Testis (tissue), 3 donors: Measurements from ENCODE around the gene HIGD2A. TPM values are rescaled to one million over a fixed set of nuclear protein-coding genes. Genes with fewer than 3 reads are reported as not detected.

ENCODE experiments used
- DNase-seq: peaks from one replicate; pipeline ENCODE4 v3.0.0-alpha.2; 2019
- H3K27ac ChIP-seq, 2 donors: fragments of 200-600 bp; sonication (generic); one replicate each; pipeline ENCODE4 v1.5.1; 2019
- H3K27me3 ChIP-seq: fragments of 200-600 bp; sonication (generic); one replicate; pipeline ENCODE4 v1.5.1; 2019
- H3K36me3 ChIP-seq: fragments of 200-600 bp; sonication (generic); one replicate; pipeline ENCODE4 v1.5.1; 2017; ENCODE audit warnings: low read depth; ENCODE audit errors: missing control alignments
- H3K4me1 ChIP-seq: fragments of 200-600 bp; sonication (generic); one replicate; pipeline ENCODE4 v1.5.1; 2019
- H3K4me3 ChIP-seq, 2 donors: fragments of 200-600 bp; sonication (generic); one replicate each; pipeline ENCODE4 v1.5.1; 2017 to 2019
- H3K9me3 ChIP-seq: fragments of 200-600 bp; sonication (generic); one replicate; pipeline ENCODE4 v1.5.1; 2017
- POLR2A ChIP-seq: fragments of 450-650 bp; IDR thresholded peaks from one replicate; pipeline ENCODE4 v1.6.1; 2017; ENCODE audit warnings: antibody characterized with exemption, mild to moderate bottlenecking, moderate library complexity
- WGBS, 2 donors: methylation state at CpG; one replicate each; pipeline ENCODE4 v1.1.5; 2018; 5-methylcytosine and 5-hydroxymethylcytosine counted together
- intact Hi-C: fragments of 100-400 bp; cut with DNase I; formaldehyde crosslinking; loops from one replicate; pipeline ENCODE4 v1.15.1; 2023; ENCODE audit warnings: low total_unique reads
- polyA plus RNA-seq: library from polyadenylated mRNA; stranded (reverse); fragments of 350-450 nt; fragmentation: Illumina TruSeq; extraction: RNeasy Lipid Tissue Mini Kit (QIAGEN cat#74804); gene quantifications from one replicate; pipeline ENCODE4 v1.2.3, GENCODE V29; 2014; ENCODE audit warnings: low read depth, low replicate concordance; ENCODE audit not compliant: insufficient read depth
- total RNA-seq, 2 donors: library from RNA; depleted of rRNA; stranded (reverse); fragments of >200 nt; gene quantifications; one replicate each; pipeline ENCODE4 v1.2.3, GENCODE V29; 2016
- TF ChIP-seq, protein P1 (sequence below), 3 experiments: fragments of 450-650 bp in 2 of 3; fragments of 200-600 bp in 1 of 3; sonication (generic) in 1 of 3; IDR thresholded peaks; one replicate each; pipeline ENCODE4 v1.5.1; 2016 to 2019; ENCODE audit warnings: antibody characterized with exemption in 3 of 3, mild to moderate bottlenecking in 2 of 3, moderate library complexity in 1 of 3

HIGD2A gene
- total and polyA plus RNA-seq, 3 donors from 2014 or later, result 128 to 184 (median 129) TPM

DNA sequence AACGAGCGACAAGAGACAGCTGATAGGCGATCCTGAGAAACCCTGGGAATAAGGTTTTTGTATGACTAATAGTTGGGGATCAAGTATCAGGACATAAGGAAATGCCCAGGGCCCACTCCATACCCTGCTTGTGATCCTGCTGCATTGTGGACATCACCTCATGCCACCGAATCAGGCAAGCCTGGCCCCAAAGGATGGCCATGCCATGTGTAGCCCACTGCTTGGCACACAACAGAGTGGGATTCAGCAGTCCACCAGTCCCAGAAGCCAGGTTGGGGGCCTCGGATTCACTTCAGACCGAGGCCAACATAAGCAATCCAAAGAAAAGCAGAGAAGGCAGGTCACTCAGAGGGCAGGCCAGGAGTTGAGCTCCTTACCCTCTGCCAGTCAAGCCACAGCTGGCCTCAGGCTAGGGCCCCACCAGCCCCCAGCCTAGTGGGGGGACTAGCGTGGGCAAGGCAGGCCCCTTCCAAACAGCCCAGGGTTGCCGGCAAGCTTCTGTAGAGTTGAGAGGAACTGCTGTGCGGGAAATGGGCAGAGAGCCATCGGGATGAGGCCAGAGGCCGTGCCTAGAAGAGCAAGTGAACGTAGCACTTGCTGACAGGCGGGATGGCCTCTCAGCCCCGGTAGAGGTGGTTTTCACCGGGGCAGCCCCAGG is 5.2 kb upstream of the HIGD2A start:
- no peaks in the 10 kb centered on the region for H3K27me3 ChIP-seq
- peaks cover 10% of the 10 kb centered on the region for H3K4me1 ChIP-seq
- DNase-seq, result no peak
- H3K36me3 ChIP-seq, result no peaks in the 10 kb centered on the region
- 90 to 91% methylated on average over 12 to 15 of the region's 15 CpGs for WGBS, 2 donors
- H3K9me3 ChIP-seq, result no peaks in the 10 kb centered on the region
- intact Hi-C loops, result no loop called here
- no peak overlapping the region for H3K4me3 ChIP-seq
- H3K27ac ChIP-seq, result no peak overlapping the region
- TF ChIP-seq, protein P1, sequence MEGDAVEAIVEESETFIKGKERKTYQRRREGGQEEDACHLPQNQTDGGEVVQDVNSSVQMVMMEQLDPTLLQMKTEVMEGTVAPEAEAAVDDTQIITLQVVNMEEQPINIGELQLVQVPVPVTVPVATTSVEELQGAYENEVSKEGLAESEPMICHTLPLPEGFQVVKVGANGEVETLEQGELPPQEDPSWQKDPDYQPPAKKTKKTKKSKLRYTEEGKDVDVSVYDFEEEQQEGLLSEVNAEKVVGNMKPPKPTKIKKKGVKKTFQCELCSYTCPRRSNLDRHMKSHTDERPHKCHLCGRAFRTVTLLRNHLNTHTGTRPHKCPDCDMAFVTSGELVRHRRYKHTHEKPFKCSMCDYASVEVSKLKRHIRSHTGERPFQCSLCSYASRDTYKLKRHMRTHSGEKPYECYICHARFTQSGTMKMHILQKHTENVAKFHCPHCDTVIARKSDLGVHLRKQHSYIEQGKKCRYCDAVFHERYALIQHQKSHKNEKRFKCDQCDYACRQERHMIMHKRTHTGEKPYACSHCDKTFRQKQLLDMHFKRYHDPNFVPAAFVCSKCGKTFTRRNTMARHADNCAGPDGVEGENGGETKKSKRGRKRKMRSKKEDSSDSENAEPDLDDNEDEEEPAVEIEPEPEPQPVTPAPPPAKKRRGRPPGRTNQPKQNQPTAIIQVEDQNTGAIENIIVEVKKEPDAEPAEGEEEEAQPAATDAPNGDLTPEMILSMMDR (IDR thresholded peaks at IDR 0.05), result no peak
- TF ChIP-seq POLR2A, result no peak

DNA sequence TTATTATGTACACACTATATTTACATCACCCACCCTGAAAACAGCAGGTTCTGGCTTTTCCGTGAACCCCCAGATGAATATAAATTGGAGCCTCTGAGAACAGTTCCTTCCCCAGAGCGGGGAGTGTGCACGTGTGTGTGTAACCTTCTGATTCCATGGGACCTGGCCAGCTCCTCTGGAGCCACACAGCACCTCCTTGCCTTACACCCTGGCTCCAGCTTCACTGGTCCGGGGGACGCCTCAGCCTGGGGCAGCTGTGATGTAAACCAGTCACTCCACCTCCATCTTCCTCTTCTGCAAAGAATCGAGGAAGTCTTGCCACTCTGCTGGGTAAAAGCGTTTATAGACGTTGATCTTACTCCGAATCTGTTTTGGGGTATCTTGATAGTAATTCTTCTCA is 4.6 kb upstream of the HIGD2A start:
- TF ChIP-seq POLR2A, result no peak
- TF ChIP-seq, protein P1 (IDR thresholded peaks at IDR 0.05), result no peak
- Histone ChIP-seq H3K4me3 (no peak overlapping the region), H3K9me3 (no peaks in the 10 kb centered on the region), H3K27me3 (no peaks in the 10 kb centered on the region), H3K36me3 (no peaks in the 10 kb centered on the region), H3K4me1 (peaks cover 10% of the 10 kb centered on the region), H3K27ac (no peak overlapping the region)
- no peak for DNase-seq
- intact Hi-C loops, result no loop called here
- WGBS, 2 donors, result 79 to 84% methylated on average over 9 of the region's 9 CpGs

DNA sequence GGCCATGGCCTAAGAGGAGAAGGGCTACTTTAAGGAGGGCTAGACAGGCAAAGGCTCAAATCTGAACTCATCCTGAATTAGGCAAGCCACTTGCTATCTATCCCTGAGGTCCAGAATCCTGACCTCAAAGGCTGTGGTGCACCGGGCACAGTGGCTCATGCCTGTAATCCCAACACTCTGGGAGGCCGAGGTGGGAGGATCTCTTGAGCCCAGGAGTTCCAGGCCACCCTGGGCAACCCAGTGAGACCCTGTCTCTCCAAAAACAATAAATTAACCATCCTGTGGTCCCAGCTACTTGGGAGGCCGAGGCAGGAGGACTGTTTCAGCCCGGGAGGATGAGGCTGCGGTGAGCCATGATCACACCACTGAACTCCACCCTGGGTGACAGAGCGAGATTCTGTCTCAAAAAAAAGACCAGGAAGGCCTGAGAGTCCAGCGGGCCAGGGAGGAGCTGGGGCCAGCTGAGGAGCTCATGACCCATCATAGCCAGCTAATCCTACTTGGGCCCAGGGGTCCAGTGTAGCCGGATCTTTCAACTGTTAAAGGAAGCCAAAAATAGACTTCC is 4.1 kb upstream of the HIGD2A start:
- no peaks in the 10 kb centered on the region for H3K36me3 ChIP-seq
- no peak for DNase-seq
- no peak overlapping the region for H3K4me3 ChIP-seq
- no peak for TF ChIP-seq POLR2A
- TF ChIP-seq, protein P1 (IDR thresholded peaks at IDR 0.05), result no peak
- intact Hi-C loops, result no loop called here
- peaks cover 10% of the 10 kb centered on the region for H3K4me1 ChIP-seq
- H3K9me3 ChIP-seq, result no peaks in the 10 kb centered on the region
- WGBS, 2 donors, result 88 to 89% methylated on average over 5 to 8 of the region's 8 CpGs
- no peak overlapping the region for H3K27ac ChIP-seq
- no peaks in the 10 kb centered on the region for H3K27me3 ChIP-seq

DNA sequence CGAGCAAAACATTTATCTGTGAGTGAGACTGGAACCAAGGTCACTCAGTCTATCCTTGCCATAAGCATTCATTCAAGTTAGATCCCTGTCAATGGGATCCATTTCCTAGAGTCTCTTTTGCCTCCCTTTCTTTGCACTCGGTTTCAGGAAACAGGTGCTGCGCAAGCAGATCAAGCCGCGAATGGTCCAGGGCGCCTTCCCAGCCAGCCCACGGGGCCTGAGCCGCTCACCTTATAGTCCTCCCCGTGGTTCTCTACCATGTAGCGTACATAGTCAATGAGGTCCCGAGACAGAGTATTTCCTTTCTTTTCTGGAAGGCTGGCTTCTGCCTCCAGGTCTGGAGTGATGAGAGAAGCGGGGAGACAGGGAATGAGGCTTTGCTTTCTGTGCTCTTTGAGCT is 3.6 kb upstream of the HIGD2A start:
- 91 to 93% methylated on average over 11 to 12 of the region's 12 CpGs for WGBS, 2 donors
- Histone ChIP-seq H3K9me3 (no peaks in the 10 kb centered on the region), H3K27me3 (no peaks in the 10 kb centered on the region), H3K36me3 (no peaks in the 10 kb centered on the region), H3K4me1 (peaks cover 13% of the 10 kb centered on the region), H3K4me3 (no peak overlapping the region), H3K27ac (no peak overlapping the region)
- intact Hi-C loops, result no loop called here
- TF ChIP-seq, protein P1 (IDR thresholded peaks at IDR 0.05), result no peak
- TF ChIP-seq POLR2A, result no peak
- no peak for DNase-seq

DNA sequence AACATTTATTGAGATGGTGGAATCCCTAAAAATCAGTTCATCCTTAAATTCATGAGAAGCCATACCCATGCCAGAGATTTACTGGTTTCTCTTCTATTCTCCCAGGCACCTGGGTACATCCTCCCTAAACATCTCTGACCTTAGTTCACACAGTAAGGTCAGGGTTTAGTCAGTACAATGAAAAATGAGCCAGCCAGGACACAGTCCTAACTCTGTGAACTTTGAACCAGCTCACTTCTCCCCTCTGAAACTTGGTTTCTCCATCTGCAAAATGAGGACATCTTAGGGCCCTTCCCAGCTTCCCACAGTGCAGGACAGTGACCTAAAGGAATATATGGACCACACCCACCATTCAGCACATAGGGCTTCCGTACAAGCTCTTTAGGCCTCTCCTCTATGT is 2.1 kb upstream of the HIGD2A start:
- DNase-seq, result no peak
- Histone ChIP-seq H3K27ac (no peak overlapping the region), H3K4me3 (no peak overlapping the region), H3K9me3 (no peaks in the 10 kb centered on the region), H3K36me3 (no peaks in the 10 kb centered on the region), H3K4me1 (peaks cover 13% of the 10 kb centered on the region), H3K27me3 (no peaks in the 10 kb centered on the region)
- 77 to 100% methylated on average over 1 of the region's 1 CpG for WGBS, 2 donors
- no peak for TF ChIP-seq POLR2A
- TF ChIP-seq, protein P1 (IDR thresholded peaks at IDR 0.05), result no peak
- intact Hi-C loops, result no loop called here
